Karpas-422 (cell line): Measurements from ENCODE around the gene B4GALT3. TPM values are rescaled to one million over a fixed set of nuclear protein-coding genes. Genes with fewer than 3 reads are reported as not detected.
A peak's percentile ranks its signal among the peaks of the same experiment; 100 is the strongest.

Experiments used
- DNase-seq: peaks from one replicate; pipeline ENCODE4 v3.0.0-alpha.2; 2015
- H2AFZ ChIP-seq: fragments of 200-600 bp; sonication (generic); 2 replicates; pipeline ENCODE4 v1.6.1; 2014; ENCODE audit warnings: antibody characterized with exemption, low read length, mixed read lengths
- H3K27ac ChIP-seq: fragments of 200-600 bp; sonication (generic); 2 replicates; pipeline ENCODE4 v1.5.1; 2014; ENCODE audit warnings: mild to moderate bottlenecking, low read length, moderate library complexity
- H3K27me3 ChIP-seq: fragments of 200-600 bp; sonication (generic); 2 replicates; pipeline ENCODE4 v1.6.1; 2014; ENCODE audit warnings: low read length, mixed read lengths
- H3K36me3 ChIP-seq: fragments of 200-600 bp; sonication (generic); 2 replicates; pipeline ENCODE4 v1.6.1; 2014; ENCODE audit warnings: low read length, mixed read lengths; ENCODE audit not compliant: insufficient read depth
- H3K4me1 ChIP-seq: fragments of 200-600 bp; sonication (generic); 2 replicates; pipeline ENCODE4 v1.6.1; 2014; ENCODE audit warnings: mild to moderate bottlenecking, low read length, mixed read lengths
- H3K4me2 ChIP-seq: fragments of 200-600 bp; sonication (generic); 2 replicates; pipeline ENCODE4 v1.6.1; 2014; ENCODE audit warnings: low read length, low read depth, mild to moderate bottlenecking; ENCODE audit not compliant: poor library complexity, severe bottlenecking
- H3K4me3 ChIP-seq: fragments of 200-600 bp; sonication (generic); 2 replicates; pipeline ENCODE4 v1.5.1; 2014; ENCODE audit warnings: mild to moderate bottlenecking, antibody characterized with exemption, low read length, mixed read lengths
- H3K79me2 ChIP-seq: fragments of 200-600 bp; sonication (generic); 2 replicates; pipeline ENCODE4 v1.6.1; 2014; ENCODE audit warnings: mild to moderate bottlenecking, low read length, mixed read lengths
- H3K9ac ChIP-seq: fragments of 200-600 bp; sonication (generic); 2 replicates; pipeline ENCODE4 v1.6.0; 2014; ENCODE audit warnings: low read length
- H3K9me2 ChIP-seq: fragments of 200-600 bp; sonication (generic), shearing (Covaris generic); replicated peaks from 2 replicates; pipeline ENCODE4 v1.6.0; 2014; ENCODE audit warnings: mild to moderate bottlenecking, low read length, moderate library complexity; ENCODE audit not compliant: insufficient read depth
- H3K9me3 ChIP-seq: fragments of 300-700, 200-600 bp; sonication (generic); 2 replicates; pipeline ENCODE4 v1.6.1; 2014; ENCODE audit warnings: low read length, mixed read lengths
- H4K20me1 ChIP-seq: fragments of 200-600 bp; sonication (generic); 2 replicates; pipeline ENCODE4 v1.6.1; 2014; ENCODE audit warnings: mild to moderate bottlenecking, antibody characterized with exemption, low read length, low read depth; ENCODE audit not compliant: insufficient read depth
- total RNA-seq: library from RNA; depleted of rRNA; stranded (reverse); fragments of >200 nt; shearing (Covaris generic); gene quantifications from 2 replicates; pipeline ENCODE4 v1.2.3, GENCODE V29; 2014; ENCODE audit warnings: low replicate concordance

B4GALT3 gene
- total RNA-seq, 1 experiment from 2014 or later: 54.7 TPM

- Histone ChIP-seq H3K9me3 (no peaks in the 10 kb centered on the region), H3K79me2 (no peaks in the 10 kb centered on the region), H3K4me1 (peaks cover 18% of the 10 kb centered on the region), H3K4me3 (no peak overlapping the region), H4K20me1 (no peaks in the 10 kb centered on the region), H3K27ac (no peak overlapping the region), H3K36me3 (no peaks in the 10 kb centered on the region), H3K4me2 (no peak overlapping the region), H2AFZ (no peak overlapping the region), H3K9me2 (no peaks in the 10 kb centered on the region), H3K9ac (no peak overlapping the region), H3K27me3 (no peaks in the 10 kb centered on the region)
- no peak for DNase-seq
These were observed 16.4 kb upstream of the B4GALT3 start for GRCh38 chr1:161193561-161194235.

GRCh38 chr1:161192476-161193465 is 15.5 kb upstream of the B4GALT3 start:
- Histone ChIP-seq H3K27me3 (no peaks in the 10 kb centered on the region), H2AFZ (peak overlapping the region; percentile 9; the same call in 1 of the 2 replicates), H3K27ac (no peak overlapping the region), H3K79me2 (no peaks in the 10 kb centered on the region), H3K9ac (no peak overlapping the region), H3K4me1 (peaks cover 18% of the 10 kb centered on the region), H4K20me1 (no peaks in the 10 kb centered on the region), H3K9me3 (no peaks in the 10 kb centered on the region), H3K36me3 (no peaks in the 10 kb centered on the region), H3K4me3 (no peak overlapping the region), H3K4me2 (no peak overlapping the region), H3K9me2 (no peaks in the 10 kb centered on the region)
- DNase-seq: peak; percentile 92

- H3K4me1 ChIP-seq: peaks cover 24% of the 10 kb centered on the region
- no peak overlapping the region for H3K4me2 ChIP-seq
- no peaks in the 10 kb centered on the region for H3K36me3 ChIP-seq
- H3K79me2 ChIP-seq: no peaks in the 10 kb centered on the region
- no peak for DNase-seq
- H3K9ac ChIP-seq: no peak overlapping the region
- H3K4me3 ChIP-seq: no peak overlapping the region
- no peaks in the 10 kb centered on the region for H3K9me2 ChIP-seq
- no peak overlapping the region for H3K27ac ChIP-seq
- H3K9me3 ChIP-seq: no peaks in the 10 kb centered on the region
- no peaks in the 10 kb centered on the region for H4K20me1 ChIP-seq
- H2AFZ ChIP-seq: no peak overlapping the region
- no peaks in the 10 kb centered on the region for H3K27me3 ChIP-seq
These were observed 14.7 kb upstream of the B4GALT3 start for GRCh38 chr1:161191971-161192370.

- Histone ChIP-seq H3K4me3 (no peak overlapping the region), H3K36me3 (no peaks in the 10 kb centered on the region), H3K4me2 (no peak overlapping the region), H3K9me2 (no peaks in the 10 kb centered on the region), H3K9ac (no peak overlapping the region), H3K27ac (no peak overlapping the region), H3K9me3 (no peaks in the 10 kb centered on the region), H3K27me3 (no peaks in the 10 kb centered on the region), H3K4me1 (peaks cover 34% of the 10 kb centered on the region), H4K20me1 (no peaks in the 10 kb centered on the region), H3K79me2 (no peaks in the 10 kb centered on the region), H2AFZ (no peak overlapping the region)
- no peak for DNase-seq
These were observed 13.7 kb upstream of the B4GALT3 start for GRCh38 chr1:161190962-161191521.

- Histone ChIP-seq H3K9ac (no peak overlapping the region), H3K79me2 (no peaks in the 10 kb centered on the region), H3K4me2 (no peak overlapping the region), H3K9me2 (no peaks in the 10 kb centered on the region), H3K9me3 (no peaks in the 10 kb centered on the region), H3K27me3 (no peaks in the 10 kb centered on the region), H3K4me1 (peaks cover 42% of the 10 kb centered on the region), H3K27ac (no peak overlapping the region), H2AFZ (no peak overlapping the region), H3K36me3 (no peaks in the 10 kb centered on the region), H3K4me3 (no peak overlapping the region), H4K20me1 (no peaks in the 10 kb centered on the region)
- DNase-seq: no peak
These were observed 11.7 kb upstream of the B4GALT3 start for GRCh38 chr1:161189036-161189435.

- H3K9me3 ChIP-seq: no peaks in the 10 kb centered on the region
- H3K9me2 ChIP-seq: no peaks in the 10 kb centered on the region
- H3K9ac ChIP-seq: no peak overlapping the region
- peaks cover 47% of the 10 kb centered on the region for H3K4me1 ChIP-seq
- no peak overlapping the region for H3K4me3 ChIP-seq
- DNase-seq: no peak
- no peak overlapping the region for H3K27ac ChIP-seq
- H3K27me3 ChIP-seq: no peaks in the 10 kb centered on the region
- H4K20me1 ChIP-seq: no peaks in the 10 kb centered on the region
- H3K79me2 ChIP-seq: no peaks in the 10 kb centered on the region
- H3K36me3 ChIP-seq: no peaks in the 10 kb centered on the region
- no peak overlapping the region for H2AFZ ChIP-seq
- no peak overlapping the region for H3K4me2 ChIP-seq
These were observed 11.1 kb upstream of the B4GALT3 start for GRCh38 chr1:161188381-161188780.

- no peak for DNase-seq
- Histone ChIP-seq H3K9me3 (no peaks in the 10 kb centered on the region), H3K9ac (no peak overlapping the region), H3K4me3 (no peak overlapping the region), H3K4me1 (peaks cover 43% of the 10 kb centered on the region), H3K9me2 (no peaks in the 10 kb centered on the region), H3K27me3 (no peaks in the 10 kb centered on the region), H3K4me2 (no peak overlapping the region), H3K36me3 (no peaks in the 10 kb centered on the region), H3K79me2 (no peaks in the 10 kb centered on the region), H2AFZ (peak overlapping the region; percentile 81), H4K20me1 (no peaks in the 10 kb centered on the region), H3K27ac (peak overlapping the region; percentile 98)
These were observed 10.0 kb upstream of the B4GALT3 start for GRCh38 chr1:161187311-161187710.

GRCh38 chr1:161185732-161186311 is 8.5 kb upstream of the B4GALT3 start:
- peak overlapping the region; percentile 58 for H3K9ac ChIP-seq
- H3K79me2 ChIP-seq: no peaks in the 10 kb centered on the region
- no peaks in the 10 kb centered on the region for H3K27me3 ChIP-seq
- no peaks in the 10 kb centered on the region for H4K20me1 ChIP-seq
- peak overlapping the region; percentile 74 for H3K4me2 ChIP-seq
- H3K27ac ChIP-seq: peak overlapping the region; percentile 98
- peak overlapping the region; percentile 58 for H3K4me3 ChIP-seq
- H3K9me3 ChIP-seq: no peaks in the 10 kb centered on the region
- DNase-seq: peak; percentile 92
- H3K4me1 ChIP-seq: peaks cover 41% of the 10 kb centered on the region
- H3K9me2 ChIP-seq: no peaks in the 10 kb centered on the region
- no peaks in the 10 kb centered on the region for H3K36me3 ChIP-seq
- H2AFZ ChIP-seq: peak overlapping the region; percentile 42; the same call in 1 of the 2 replicates
